Measurements from ENCODE around the gene ENTPD8.

DNA sequence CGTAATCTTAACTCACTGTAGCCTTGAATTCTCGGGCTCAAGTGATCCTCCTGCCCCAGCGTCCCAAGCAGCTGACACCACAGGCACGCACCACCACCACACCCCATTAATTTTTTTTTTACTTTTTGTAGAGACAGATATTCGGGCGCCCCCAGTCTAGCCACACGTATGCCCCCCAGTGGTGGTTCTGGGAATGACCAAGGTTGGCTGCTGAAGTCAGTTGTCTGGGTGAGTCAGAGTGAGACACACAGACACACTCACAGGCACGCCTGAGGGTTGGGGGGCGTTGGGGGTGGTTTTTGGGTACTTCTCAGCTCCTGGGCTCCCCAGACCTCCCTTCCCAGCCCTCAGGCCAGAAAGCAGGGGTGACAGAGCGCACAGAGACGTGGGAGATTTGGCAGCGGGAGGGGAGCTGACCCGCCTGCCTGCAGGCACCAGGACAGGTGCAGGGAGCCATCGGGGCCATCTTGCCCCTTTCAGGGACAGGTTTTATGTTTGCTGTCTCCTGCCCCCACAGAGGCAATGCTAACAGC is 4.2 kb upstream of the ENTPD8 start:
- TF ChIP-seq, protein P1, sequence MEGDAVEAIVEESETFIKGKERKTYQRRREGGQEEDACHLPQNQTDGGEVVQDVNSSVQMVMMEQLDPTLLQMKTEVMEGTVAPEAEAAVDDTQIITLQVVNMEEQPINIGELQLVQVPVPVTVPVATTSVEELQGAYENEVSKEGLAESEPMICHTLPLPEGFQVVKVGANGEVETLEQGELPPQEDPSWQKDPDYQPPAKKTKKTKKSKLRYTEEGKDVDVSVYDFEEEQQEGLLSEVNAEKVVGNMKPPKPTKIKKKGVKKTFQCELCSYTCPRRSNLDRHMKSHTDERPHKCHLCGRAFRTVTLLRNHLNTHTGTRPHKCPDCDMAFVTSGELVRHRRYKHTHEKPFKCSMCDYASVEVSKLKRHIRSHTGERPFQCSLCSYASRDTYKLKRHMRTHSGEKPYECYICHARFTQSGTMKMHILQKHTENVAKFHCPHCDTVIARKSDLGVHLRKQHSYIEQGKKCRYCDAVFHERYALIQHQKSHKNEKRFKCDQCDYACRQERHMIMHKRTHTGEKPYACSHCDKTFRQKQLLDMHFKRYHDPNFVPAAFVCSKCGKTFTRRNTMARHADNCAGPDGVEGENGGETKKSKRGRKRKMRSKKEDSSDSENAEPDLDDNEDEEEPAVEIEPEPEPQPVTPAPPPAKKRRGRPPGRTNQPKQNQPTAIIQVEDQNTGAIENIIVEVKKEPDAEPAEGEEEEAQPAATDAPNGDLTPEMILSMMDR (conservative IDR thresholded peaks at IDR 0.05): peak; percentile 93
- TF ChIP-seq EZH2 (IDR thresholded peaks at IDR 0.05; ENCODE audit: low read depth): no peak

Data from PC-9 (cell line).